Right kidney (tissue), 1 donor: ENCODE results near the gene CRKL.

ENCODE experiments used
- DNase-seq: peaks from one replicate; pipeline ENCODE4 v3.0.0-alpha.2; 2016

Gene CRKL

DNA sequence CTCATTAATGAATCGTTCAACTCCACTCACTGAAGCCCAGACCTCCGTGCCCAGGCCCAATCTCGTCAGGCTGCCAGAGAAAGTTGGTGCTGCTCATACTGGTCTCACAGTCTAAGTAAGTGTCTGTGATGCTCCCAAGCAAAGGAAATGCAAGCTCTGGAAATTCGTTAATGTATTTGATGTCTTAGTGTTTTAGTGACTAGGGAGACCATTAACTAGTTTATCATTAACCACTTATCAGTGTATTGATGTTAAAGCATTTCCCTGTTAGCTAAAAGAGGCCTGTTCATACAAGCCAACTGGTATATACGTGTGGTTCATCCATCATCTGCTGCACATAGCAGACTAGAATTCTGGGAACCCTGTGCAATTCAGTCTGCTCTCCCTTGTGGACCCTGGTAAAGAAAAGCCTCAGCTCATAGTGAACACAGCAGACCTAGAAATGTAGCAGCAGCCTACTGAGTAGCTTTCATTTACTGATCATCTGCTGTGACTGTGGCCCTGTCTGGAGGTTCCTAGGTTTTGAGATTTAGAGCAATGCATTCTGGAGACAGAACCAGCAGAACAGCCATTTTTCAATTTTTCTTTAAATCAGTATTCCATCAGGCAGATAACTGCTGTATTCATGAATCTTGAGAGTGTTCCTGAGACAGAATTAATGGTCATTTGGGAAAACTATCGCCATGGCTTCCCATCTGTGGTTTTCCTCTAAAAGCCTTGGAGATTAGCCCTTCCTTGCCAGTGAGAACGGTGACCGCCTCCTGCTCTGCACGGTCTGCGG lies 34.1 kb downstream of the CRKL start:
- DNase-seq, result no peak

DNA sequence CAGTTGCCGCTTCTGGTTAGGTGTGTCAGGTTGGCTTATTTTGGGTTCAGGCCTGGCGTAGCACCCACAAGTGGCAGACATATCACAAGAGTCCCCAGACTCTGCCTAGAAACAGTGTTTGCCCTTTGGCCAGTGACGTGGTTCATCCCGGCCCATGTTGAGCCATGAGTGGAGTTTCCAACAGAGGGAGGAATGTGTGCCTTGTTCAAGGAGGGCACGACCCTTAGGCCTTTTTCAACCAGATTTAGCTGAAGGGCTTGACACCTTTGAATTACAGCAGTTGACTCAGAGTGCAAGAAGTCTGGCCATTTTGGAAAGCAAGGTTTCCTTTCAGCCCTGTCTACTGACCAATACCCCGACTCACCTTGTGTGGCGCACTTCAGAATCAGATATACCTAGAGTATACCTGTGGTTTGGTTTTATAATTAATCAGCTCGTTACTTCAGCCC lies 34.7 kb downstream of the CRKL start:
- no peak for DNase-seq

DNA sequence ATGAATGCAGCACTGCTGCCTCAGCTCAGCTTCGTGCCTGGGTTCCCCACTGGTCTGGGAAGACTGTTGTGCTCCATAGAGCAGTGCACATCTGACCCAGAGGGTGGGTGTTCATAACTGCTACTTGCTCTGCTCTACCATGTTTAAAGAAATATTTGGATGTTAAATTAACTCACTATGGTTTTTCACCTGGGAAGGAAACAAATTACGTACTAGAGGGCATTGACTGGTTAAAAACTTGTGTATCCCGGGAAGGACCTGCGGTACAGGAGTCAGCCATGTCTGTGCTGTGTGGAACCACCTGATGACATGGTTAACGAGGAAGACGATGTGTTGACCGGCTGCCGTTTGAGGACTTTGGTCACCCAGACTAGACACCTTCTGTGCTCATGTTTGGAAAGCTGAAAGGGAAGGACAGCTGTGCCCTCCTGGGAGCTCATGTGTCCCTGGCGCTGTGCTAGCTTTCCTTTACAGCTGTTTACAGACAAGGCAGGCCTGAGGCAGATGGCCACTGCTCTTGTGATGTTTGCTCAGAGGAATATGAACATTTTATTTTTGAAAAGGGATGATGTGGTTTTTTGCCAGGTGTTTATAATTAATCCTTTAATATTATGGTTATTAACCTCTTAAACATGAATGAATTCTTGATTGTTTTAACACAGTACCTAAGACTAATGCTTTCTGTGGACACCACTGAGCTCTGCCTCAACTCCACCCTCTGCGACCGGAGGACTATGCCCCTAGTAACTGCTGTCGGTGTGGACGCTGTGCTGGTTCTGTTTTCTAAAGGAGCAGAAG lies 35.5 kb downstream of the CRKL start:
- DNase-seq, result no peak

DNA sequence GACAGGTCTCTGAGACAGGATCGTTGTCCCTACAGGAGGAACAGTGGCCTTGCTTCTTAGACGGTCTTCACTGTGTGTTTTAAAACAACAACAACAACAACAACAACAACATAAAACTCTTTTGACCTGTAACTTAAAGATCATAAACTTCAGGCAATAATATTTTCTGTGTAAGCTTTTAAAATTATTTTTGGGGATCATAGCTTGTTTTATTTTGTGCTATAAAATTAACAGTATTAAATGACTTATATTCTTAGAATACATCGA lies 36.1 kb downstream of the CRKL start:
- no peak for DNase-seq

DNA sequence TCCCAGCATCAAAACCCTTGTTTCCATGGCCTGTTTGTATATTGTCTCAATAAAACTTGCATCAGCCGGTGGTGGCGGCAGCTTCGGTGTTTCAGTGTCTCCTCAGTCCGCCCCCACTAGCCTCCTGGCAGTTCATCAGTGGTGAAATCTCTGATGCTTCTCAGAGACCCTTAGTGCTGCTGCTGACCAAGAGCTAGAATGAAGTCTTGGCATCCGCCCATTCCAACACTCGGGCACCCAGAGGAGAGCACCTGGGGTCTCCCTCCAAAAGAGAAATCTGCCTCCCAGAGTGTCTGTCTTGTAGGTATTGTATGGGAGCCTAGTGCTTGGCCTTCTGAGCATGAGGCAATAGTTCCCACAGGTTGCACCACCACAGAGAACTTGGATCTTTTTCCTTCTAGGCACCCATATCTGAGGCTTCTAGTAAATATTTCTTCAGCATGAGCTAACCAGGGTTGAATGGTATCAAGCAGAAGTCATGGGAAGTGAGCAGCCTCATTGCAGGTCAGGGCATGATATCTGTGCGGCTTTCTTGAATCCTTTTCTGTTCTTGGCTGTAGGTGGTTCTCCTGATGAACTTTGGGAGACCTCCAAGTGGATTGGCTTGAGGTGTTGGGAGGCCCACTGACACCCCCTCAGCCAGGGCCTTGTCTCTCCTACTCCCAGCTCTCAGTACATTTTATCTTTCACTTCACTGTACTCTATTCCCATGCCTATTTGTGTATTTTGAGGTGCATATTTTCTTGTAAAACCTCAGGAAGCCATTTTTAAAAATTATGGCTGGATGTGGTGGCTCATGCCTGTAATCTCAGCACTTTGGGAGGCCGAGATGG lies 36.7 kb downstream of the CRKL start:
- no peak for DNase-seq

DNA sequence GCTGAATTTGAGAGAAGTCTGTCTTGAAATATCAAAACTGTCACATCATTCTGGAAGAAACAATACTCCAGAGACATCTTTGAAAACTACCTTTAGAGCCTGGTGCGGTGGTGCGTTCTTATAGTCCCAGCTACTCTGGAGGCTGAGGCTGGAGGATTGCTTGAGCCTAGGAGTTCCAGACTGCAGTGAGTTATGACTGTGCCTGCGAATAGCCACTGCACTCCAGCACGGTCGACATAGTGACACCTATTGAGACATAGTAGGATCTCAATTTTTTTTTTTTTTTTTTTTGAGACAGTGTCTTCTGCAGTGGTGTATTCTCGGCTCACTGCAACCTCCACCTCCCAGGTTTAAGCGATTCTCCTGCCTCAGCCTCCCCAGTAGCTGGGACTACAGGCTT lies 38.3 kb downstream of the CRKL start:
- no peak for DNase-seq

DNA sequence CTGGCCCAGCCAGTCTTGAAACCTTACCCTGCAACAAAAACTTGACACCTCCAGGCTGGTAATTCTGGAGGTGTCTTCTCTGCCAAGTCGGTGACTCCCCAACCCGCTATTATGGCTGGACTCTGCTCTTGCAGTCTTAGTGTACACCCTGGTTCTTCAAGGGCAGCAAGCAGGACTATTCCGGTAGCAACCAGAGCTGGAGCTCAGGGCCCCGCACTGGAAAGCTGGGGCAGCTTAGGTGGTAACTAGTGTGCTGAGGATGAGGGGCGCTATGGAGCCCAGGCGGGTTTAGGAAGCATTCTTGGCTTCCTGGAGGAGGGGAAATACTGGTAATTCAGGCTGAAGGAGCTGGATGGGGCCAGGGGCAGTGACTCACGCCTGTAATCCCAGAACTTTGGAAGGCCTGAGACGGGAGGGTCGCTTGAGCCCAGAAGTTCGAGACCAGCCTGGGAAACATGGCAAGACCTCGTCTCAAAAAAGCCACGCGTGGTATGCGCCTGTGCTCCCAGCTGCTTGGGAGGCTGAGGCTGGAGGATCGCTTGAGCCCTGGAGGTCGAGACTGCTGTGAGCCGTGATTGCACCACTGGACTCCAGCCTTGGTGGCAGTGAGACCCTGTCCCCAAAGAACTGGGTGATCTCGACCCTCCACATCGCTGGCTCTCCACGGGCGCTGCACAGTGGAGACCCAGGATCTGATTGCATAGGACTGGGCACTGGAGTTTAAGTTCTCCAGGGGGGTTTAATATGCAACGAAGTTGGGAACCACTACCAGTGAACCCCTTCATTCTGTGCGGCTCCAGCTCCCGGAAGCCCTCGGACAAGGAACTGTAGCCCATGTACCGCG lies 39.3 kb downstream of the CRKL start:
- DNase-seq, result no peak

DNA sequence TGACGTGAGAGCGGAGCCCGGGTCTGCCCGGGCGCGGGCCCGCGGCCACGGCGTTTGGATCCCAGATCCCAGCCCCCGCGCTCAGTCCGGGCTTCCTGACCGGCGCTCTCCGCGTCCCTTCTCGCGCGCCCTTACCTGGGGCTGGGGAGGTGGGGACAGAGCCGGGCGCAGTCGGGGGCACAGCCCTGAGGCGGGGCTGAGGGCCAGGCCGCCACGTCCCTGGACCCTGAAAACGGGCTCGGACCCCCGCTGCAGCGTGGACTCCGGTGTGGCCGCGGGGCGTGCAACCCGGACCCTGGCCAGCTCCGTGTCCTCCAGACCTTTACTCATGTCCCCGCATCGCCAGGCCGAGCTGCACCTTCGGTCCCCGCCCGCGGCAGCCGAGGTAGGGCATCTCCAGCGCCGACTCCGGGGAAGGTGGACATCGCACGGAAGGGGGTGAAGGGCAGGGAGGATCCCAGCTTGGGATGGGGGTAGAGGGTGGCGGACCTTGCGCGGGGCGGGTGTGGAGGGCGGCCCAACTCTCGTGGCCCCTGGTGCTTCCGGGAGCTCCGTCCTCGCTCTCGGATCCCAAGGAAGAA lies 40.0 kb downstream of the CRKL start:
- DNase-seq, result peak; percentile 61

DNA sequence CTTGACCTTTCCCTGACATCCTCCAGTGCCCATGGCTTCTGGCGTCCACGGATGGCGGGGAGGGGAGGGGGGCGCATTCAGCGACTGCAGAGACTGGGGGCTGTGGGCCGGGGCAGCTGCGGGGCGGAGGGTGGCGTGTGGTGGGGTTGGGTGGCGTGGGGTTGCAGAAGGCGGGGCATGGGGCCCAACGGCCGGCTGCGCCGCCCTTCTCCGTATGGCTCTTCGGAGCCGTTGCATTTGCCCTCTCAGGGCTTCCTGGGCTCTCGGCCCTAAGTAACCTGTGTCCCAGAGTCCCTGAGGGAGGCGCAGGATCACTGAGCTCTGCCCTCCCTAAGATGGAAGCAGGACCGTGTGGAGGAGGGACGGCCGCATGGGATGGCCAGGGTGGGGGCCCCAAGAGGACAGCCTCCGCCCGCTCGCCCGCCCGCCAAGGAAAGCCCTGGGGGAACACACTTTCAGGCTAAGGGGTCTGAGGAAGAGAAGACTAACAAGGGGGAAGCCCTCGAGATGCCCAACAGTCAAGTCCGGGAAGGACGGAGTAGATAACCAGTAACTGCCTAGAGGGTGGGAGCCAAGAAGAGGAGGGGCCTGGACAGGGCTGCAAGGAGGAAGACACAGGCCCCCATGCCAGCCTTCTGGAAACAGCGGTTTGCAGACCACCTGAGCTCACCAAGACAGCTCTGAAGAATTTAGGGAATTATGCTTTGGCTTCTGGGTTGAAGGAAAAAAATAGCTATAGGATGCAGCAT lies 40.6 kb downstream of the CRKL start:
- no peak for DNase-seq

DNA sequence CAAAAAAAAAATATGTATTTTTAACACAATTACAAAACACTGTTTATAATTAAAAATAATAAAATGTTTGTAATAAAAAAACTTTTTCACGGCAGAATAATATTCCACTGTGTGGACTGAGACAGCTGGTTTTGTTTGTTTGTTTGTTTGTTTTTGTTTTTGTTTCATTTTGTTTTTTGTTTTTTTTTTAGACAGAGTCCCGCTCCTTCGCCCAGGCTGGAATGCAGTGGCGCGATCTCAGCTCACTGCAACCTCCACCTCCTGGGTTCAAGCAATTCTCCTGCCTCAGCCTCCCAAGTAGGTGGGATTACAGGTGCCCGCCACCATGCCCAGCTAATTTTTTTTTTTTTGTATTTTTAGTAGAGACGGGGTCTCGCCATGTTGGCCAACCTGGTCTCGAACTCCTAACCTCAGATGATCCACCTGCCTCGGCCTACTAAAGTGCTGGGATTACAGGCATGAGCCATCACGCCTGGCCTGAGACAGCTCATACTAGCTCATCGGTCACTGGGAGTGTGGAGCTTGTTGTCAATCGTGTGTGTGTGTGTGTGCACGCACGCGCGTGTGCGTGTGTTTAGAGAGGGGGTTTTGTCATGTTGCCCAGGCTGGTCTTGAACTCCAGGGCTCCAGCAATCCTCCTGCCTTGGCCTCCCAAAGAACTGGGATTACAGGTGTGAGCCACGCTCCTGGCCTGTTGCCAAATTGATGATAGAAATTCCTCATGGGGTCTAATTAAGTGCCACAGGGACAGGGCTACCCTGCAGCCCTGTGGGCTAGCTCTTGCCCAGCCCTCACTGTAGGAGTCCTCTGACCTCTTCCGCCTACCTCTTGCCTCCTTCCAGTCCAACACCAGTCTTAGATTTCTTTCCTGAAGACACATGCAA lies 42.6 kb downstream of the CRKL start:
- DNase-seq, result no peak

DNA sequence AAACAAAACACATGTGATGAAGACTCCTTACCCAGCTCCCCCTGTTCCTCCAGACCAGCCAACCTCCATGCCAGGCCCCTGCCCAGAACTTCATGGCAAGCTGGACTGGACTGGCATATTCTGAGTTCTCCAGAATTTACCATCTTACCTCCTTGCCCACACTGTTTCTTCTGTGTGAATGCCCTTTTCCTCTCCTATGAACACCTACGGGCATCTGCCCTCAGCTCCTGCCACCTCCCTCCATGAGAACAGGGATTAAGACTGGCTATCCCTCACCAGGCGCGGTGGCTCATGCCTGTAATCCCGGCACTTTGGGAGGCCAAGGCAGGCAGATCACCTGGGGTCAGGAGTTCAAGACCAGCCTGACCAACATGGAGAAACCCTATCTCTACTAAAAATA lies 43.4 kb downstream of the CRKL start:
- no peak for DNase-seq

DNA sequence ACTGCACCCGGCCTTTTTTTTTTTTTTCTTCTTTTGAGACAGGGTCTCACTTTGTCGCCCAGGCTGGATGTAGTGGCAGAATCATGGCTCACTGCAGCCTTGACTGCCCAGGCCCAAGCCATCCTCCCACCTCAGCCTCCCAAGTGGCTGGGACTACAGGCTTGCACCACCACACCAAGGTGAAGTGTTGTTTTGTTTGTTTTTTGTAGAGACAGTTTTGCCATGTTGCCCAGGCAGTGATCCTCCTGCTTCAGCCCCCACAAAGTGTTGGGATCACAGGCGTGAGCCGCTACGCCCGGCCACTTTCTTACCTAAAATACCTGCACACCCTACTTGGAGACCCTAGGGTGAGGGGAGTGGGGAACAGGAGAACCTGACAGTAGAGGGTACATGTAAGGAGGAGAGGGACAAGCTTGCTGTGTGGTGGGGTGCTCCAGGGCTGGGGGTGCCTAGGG lies 45.3 kb downstream of the CRKL start:
- DNase-seq, result no peak

DNA sequence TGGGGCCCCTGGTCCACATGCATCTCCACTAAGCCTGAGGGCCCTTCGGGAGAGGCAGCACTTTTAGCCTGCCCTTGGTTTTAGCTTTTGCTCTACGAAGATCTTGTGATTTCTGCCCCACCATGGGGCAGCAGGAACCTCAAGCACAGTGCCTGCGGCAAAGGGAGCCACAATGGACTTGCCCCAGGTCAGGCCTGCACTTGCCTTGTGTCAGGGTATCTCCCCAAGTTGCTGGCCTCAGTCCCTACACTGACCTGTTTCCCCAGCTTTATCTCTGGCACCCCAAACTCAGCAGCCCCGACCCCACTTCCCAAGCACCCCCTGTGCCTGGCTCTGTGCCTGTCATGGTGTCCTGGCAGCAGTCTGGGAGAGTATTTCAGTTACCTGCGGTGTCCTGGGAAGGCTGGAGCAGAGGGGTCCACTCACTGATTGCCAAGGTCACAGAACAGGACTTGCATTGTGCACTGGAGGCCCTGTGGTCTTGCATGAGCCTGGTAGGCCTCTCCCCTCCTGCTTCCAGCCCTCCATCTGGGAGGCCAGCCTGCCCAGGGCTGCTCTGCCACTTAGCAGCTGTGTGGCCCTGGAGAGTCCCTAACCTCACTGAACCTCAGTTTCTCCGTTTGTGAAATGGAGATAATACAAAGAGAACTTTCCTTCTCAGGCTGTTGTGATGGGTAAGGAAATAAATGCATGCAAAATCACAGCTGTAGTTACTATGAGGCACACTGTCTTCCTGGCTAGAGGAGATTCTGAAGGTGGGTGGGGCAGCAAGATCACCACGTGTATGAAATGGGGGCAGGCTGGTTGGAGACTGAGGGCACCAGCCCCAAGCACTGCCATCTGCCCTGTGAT lies 46.2 kb downstream of the CRKL start:
- DNase-seq, result no peak

DNA sequence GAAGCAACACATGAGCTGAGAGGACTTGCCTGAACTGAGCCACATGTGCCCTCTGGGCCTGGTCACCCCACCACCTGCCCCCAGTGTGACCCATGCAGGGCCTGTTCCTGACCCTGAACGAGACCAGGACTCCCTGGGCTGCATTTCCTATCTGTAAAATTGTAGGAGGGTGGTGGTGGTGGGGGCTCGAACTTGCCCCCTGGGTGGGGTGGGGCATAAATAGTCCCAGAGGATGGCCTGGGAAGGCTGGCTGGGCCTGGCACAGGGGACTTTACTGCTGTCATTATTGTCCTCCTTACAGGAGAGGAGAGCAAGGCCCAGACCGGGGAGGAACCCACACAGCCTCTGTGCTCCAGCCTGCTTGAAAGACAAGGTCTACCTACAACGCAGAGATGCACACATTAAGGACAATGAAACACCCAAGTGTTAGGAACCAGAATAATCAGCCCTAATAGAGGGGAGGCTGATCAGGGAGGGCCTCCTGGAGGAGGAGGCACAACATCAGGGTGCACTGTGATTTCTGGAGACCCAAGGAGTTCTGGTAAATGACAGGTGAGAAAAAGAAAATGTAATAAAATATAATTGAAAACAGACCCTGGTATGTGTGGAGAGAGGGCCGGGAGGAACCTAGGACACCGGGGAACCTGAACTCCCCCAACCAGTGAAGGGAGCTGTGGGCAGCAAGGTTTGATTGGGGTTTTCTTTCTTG lies 47.0 kb downstream of the CRKL start:
- no peak for DNase-seq

DNA sequence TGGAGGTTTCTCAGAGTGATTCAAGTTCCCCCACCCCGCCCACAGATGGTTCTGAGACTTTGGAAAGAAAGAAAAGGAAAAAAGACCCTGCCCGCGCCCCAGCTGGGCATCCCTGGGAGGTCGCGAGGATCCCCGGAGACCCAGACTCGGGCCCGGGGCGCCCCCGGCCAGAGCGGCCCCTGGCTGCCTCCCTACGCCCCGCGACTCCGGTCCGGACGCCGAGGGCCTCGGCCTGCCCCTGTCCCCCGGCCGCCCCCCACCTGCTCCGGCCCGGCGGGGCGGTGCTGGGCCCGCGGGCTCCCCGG lies 47.5 kb downstream of the CRKL start:
- DNase-seq, result no peak

DNA sequence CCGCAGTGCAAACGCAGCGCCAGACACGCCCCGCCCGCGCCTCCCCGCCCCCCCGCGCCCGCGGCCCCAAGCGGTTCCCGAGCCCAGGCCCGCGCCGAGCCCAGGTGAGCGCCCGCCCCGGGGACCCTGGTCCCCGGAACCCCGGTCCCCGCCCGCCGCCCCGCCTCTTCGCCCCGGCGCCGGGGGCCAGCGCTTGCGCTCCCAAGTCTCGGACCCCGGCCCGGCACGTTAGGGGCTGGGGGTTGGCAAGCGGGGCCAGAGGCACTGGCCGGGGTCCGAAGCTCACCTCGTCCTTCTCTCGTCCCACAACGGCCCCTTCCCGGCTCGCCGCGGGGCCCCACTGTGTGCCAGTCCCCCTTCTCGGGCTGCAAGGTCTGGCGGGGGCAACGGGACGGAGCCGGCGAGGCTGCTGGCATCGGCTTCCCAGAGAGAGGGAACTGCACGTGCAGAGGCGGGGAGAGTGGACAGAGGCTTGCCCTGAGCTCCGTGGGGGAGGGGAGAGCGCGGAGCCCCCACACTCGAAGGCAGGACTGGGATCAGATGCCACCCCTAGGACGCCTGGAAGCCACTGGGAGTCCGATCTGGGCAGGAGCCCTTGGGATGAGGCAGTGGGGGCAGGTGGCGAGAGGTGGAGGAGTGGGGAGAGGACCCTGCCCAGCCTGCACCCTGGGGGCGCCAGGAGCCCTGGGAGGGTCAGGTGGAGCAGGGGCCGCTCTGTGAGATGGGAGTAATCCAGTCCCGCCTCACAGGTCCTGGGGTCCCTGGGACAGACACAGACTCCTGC lies 48.1 kb downstream of the CRKL start:
- DNase-seq, result peak; percentile 45
